Astrocyte (in vitro differentiated cells and primary cell): ENCODE data around the gene PCDHGA1. TPM values are rescaled to one million over a fixed set of nuclear protein-coding genes. Genes with fewer than 3 reads are reported as not detected.

Source experiments
- DNase-seq: peaks from one replicate; pipeline ENCODE4 v3.0.0-alpha.2; 2010; ENCODE audit warnings: low read depth
- FAIRE-seq: peaks from 2 replicates; lab custom pipeline; 2011; peaks lifted over from hg19 to GRCh38; lab: Jason Lieb, UNC
- H2AFZ ChIP-seq: 2 replicates; pipeline ENCODE4 v1.6.0; 2012; ENCODE audit warnings: low read depth, low read length, inconsistent platforms
- H3K27ac ChIP-seq: 2 replicates; pipeline ENCODE4 v1.5.1; 2011; ENCODE audit warnings: low read depth, low read length, inconsistent platforms
- H3K27me3 ChIP-seq: 2 replicates; pipeline ENCODE4 v1.6.0; 2011; ENCODE audit warnings: low read length, inconsistent platforms; ENCODE audit not compliant: insufficient read depth
- H3K36me3 ChIP-seq: 2 replicates; pipeline ENCODE4 v1.5.1; 2011; ENCODE audit warnings: low read length, inconsistent platforms; ENCODE audit not compliant: insufficient read depth
- H3K4me1 ChIP-seq: 2 replicates; pipeline ENCODE4 v1.5.1; 2011; ENCODE audit warnings: low read length, inconsistent platforms; ENCODE audit not compliant: insufficient read depth
- H3K4me2 ChIP-seq: 2 replicates; pipeline ENCODE4 v1.6.0; 2012; ENCODE audit warnings: low read length, inconsistent platforms
- H3K4me3 ChIP-seq: 2 replicates; pipeline ENCODE4 v1.5.1; 2011; ENCODE audit warnings: low read depth, mild to moderate bottlenecking, low read length, inconsistent platforms; ENCODE audit not compliant: insufficient read depth
- H3K79me2 ChIP-seq: 2 replicates; pipeline ENCODE4 v1.6.0; 2012; ENCODE audit warnings: mild to moderate bottlenecking, low read length, inconsistent platforms; ENCODE audit not compliant: insufficient read depth
- H3K9ac ChIP-seq: 2 replicates; pipeline ENCODE4 v1.6.0; 2012; ENCODE audit warnings: mild to moderate bottlenecking, low read length, inconsistent platforms
- H3K9me3 ChIP-seq: 2 replicates; pipeline ENCODE4 v1.5.1; 2012; ENCODE audit warnings: low read depth, mild to moderate bottlenecking, low read length, inconsistent platforms; ENCODE audit not compliant: insufficient read depth
- H4K20me1 ChIP-seq: 2 replicates; pipeline ENCODE4 v1.6.0; 2012; ENCODE audit warnings: low read length, inconsistent platforms; ENCODE audit not compliant: insufficient read depth
- H3K27ac Mint-ChIP-seq: one replicate; pipeline ENCODE4 v1.8.0; 2021; ENCODE audit warnings: mild to moderate bottlenecking, mixed read lengths; ENCODE audit not compliant: unreplicated experiment
- H3K27me3 Mint-ChIP-seq: one replicate; pipeline ENCODE4 v1.8.0; 2021; ENCODE audit warnings: low read depth, mixed read lengths; ENCODE audit not compliant: unreplicated experiment
- H3K36me3 Mint-ChIP-seq: one replicate; pipeline ENCODE4 v1.8.0; 2021; ENCODE audit warnings: low read depth, mixed read lengths; ENCODE audit not compliant: unreplicated experiment
- H3K4me1 Mint-ChIP-seq: one replicate; pipeline ENCODE4 v1.8.0; 2021; ENCODE audit warnings: low read depth, mixed read lengths; ENCODE audit not compliant: unreplicated experiment
- H3K4me3 Mint-ChIP-seq: one replicate; pipeline ENCODE4 v1.8.0; 2021; ENCODE audit warnings: mild to moderate bottlenecking, moderate library complexity, mixed read lengths; ENCODE audit not compliant: unreplicated experiment
- H3K9me3 Mint-ChIP-seq: one replicate; pipeline ENCODE4 v1.8.0; 2021; ENCODE audit warnings: mild to moderate bottlenecking, mixed read lengths; ENCODE audit not compliant: unreplicated experiment
- CTCF ChIP-seq: IDR thresholded peaks from 2 replicates; pipeline ENCODE4 v1.5.1; 2011; ENCODE audit warnings: low read depth, mild to moderate bottlenecking, inconsistent platforms, low read length, moderate library complexity; ENCODE audit not compliant: insufficient read depth
- EZH2 ChIP-seq: IDR thresholded peaks from 2 replicates; pipeline ENCODE4 v1.6.1; 2012; ENCODE audit warnings: mild to moderate bottlenecking, low read length, inconsistent platforms; ENCODE audit not compliant: insufficient read depth
- total RNA-seq: library from RNA; stranded (reverse); gene quantifications from 2 replicates; pipeline ENCODE4 v1.2.1, GENCODE V29; 2021

Gene PCDHGA1
- total RNA-seq, 1 donor from 2014 or later, result 0.27 TPM

- Histone ChIP-seq H3K4me2 (peak overlapping the region; percentile 80), H2AFZ (peak overlapping the region; percentile 43)
Observed at GRCh38 chr5:141421489-141421855, 91.2 kb downstream of the PCDHGA1 start.

GRCh38 chr5:141422742-141423291, 92.5 kb downstream of the PCDHGA1 start:
- Histone ChIP-seq H3K4me3 (no peak overlapping the region), H3K4me1 (no peaks in the 10 kb centered on the region), H3K9ac (no peak overlapping the region), H2AFZ (no peak overlapping the region), H3K27ac (no peak overlapping the region), H3K27me3 (no peaks in the 10 kb centered on the region), H3K79me2 (peaks cover 8% of the 10 kb centered on the region), H4K20me1 (no peaks in the 10 kb centered on the region), H3K4me2 (no peak overlapping the region), H3K36me3 (no peaks in the 10 kb centered on the region), H3K9me3 (peaks cover 67% of the 10 kb centered on the region)
- no peaks in the 10 kb centered on the region for H3K27me3 Mint-ChIP-seq
- no peak for FAIRE-seq
- TF ChIP-seq CTCF (no peak), EZH2 (no peak)
- H3K27ac Mint-ChIP-seq, result no peak overlapping the region
- H3K4me3 Mint-ChIP-seq, result no peak overlapping the region
- H3K4me1 Mint-ChIP-seq, result peaks cover 4% of the 10 kb centered on the region
- no peak for DNase-seq
- peaks cover 47% of the 10 kb centered on the region for H3K9me3 Mint-ChIP-seq
- peaks cover 69% of the 10 kb centered on the region for H3K36me3 Mint-ChIP-seq

More at GRCh38 chr5:141421489-141421855, 91.2 kb downstream of the PCDHGA1 start:
- FAIRE-seq (no peak), DNase-seq (no peak)
- Histone ChIP-seq H3K4me3 (peak overlapping the region; percentile 56), H3K27ac (peak overlapping the region; percentile 34), H3K9ac (peak overlapping the region; percentile 71), H3K9me3 (peaks cover 54% of the 10 kb centered on the region), H3K36me3 (no peaks in the 10 kb centered on the region), H3K27me3 (no peaks in the 10 kb centered on the region), H3K4me1 (no peaks in the 10 kb centered on the region), H4K20me1 (no peaks in the 10 kb centered on the region), H3K79me2 (peaks cover 8% of the 10 kb centered on the region)
- Mint-ChIP-seq H3K9me3 (peaks cover 40% of the 10 kb centered on the region), H3K4me3 (peak overlapping the region; percentile 78), H3K4me1 (peaks cover 7% of the 10 kb centered on the region), H3K27me3 (no peaks in the 10 kb centered on the region), H3K27ac (peak overlapping the region; percentile 1), H3K36me3 (peaks cover 61% of the 10 kb centered on the region)
- no peak for TF ChIP-seq CTCF
- no peak for TF ChIP-seq EZH2

- FAIRE-seq, result no peak
- peaks cover 37% of the 10 kb centered on the region for H3K9me3 Mint-ChIP-seq
Observed at GRCh38 chr5:141427783-141428426, 97.6 kb downstream of the PCDHGA1 start.

More at GRCh38 chr5:141427783-141428426, 97.6 kb downstream of the PCDHGA1 start:
- no peak for TF ChIP-seq CTCF
- TF ChIP-seq EZH2, result no peak
- H3K79me2 ChIP-seq, result no peaks in the 10 kb centered on the region
- no peak overlapping the region for H3K4me2 ChIP-seq
- no peaks in the 10 kb centered on the region for H3K36me3 ChIP-seq
- H4K20me1 ChIP-seq, result no peaks in the 10 kb centered on the region
- DNase-seq, result no peak
- H3K4me1 ChIP-seq, result no peaks in the 10 kb centered on the region
- H3K4me3 ChIP-seq, result no peak overlapping the region
- Mint-ChIP-seq H3K4me1 (no peaks in the 10 kb centered on the region), H3K36me3 (peaks cover 62% of the 10 kb centered on the region), H3K4me3 (no peak overlapping the region), H3K27ac (peak overlapping the region; percentile 58), H3K27me3 (no peaks in the 10 kb centered on the region)
- peaks cover 49% of the 10 kb centered on the region for H3K9me3 ChIP-seq
- no peak overlapping the region for H3K9ac ChIP-seq
- H3K27me3 ChIP-seq, result no peaks in the 10 kb centered on the region
- no peak overlapping the region for H2AFZ ChIP-seq
- no peak overlapping the region for H3K27ac ChIP-seq
